ENCODE measurements around the gene EPC1. TPM values are rescaled to one million over a fixed set of nuclear protein-coding genes. Genes with fewer than 3 reads are reported as not detected.

The EPC1 gene
- total and polyA plus RNA-seq, 9 donors: 31.8 to 52.9 (median 41.1) TPM

- H3K27me3 ChIP-seq: no peaks in the 10 kb centered on the region
- intact Hi-C loops (cut with DNase I): loop anchor here in 1 of 4 donors (10.0 kb wide), 1 partner anchor 73 kb away; no protein-coding TSS in a partner anchor
- no peaks in the 10 kb centered on the region for H3K9me3 ChIP-seq
- WGBS, 3 donors: 87 to 88% (median 88%) methylated on average over 1 of the region's 1 CpG
- peaks cover 27% of the 10 kb centered on the region for H3K4me1 ChIP-seq (ENCODE audit: insufficient read depth)
- H3K4me3 ChIP-seq: no peak overlapping the region
- TF ChIP-seq, protein P1, sequence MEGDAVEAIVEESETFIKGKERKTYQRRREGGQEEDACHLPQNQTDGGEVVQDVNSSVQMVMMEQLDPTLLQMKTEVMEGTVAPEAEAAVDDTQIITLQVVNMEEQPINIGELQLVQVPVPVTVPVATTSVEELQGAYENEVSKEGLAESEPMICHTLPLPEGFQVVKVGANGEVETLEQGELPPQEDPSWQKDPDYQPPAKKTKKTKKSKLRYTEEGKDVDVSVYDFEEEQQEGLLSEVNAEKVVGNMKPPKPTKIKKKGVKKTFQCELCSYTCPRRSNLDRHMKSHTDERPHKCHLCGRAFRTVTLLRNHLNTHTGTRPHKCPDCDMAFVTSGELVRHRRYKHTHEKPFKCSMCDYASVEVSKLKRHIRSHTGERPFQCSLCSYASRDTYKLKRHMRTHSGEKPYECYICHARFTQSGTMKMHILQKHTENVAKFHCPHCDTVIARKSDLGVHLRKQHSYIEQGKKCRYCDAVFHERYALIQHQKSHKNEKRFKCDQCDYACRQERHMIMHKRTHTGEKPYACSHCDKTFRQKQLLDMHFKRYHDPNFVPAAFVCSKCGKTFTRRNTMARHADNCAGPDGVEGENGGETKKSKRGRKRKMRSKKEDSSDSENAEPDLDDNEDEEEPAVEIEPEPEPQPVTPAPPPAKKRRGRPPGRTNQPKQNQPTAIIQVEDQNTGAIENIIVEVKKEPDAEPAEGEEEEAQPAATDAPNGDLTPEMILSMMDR (IDR thresholded peaks at IDR 0.05): no peak
- TF ChIP-seq POLR2A (IDR thresholded peaks at IDR 0.05): no peak
- no peak for TF ChIP-seq EP300 (IDR thresholded peaks at IDR 0.05)
- DNase-seq: no peak
- H3K27ac ChIP-seq: no peak overlapping the region
- H3K36me3 ChIP-seq: no peaks in the 10 kb centered on the region
Measured at GRCh38 chr10:32337350-32337749, 9.6 kb downstream of the EPC1 start.

- no peaks in the 10 kb centered on the region for H3K9me3 ChIP-seq
- no peaks in the 10 kb centered on the region for H3K36me3 ChIP-seq
- no peak for DNase-seq
- no peak overlapping the region for H3K27ac ChIP-seq
- peaks cover 31% of the 10 kb centered on the region for H3K4me1 ChIP-seq (ENCODE audit: insufficient read depth)
- H3K27me3 ChIP-seq: no peaks in the 10 kb centered on the region
- WGBS, 3 donors: 87 to 92% (median 89%) methylated on average over 3 of the region's 3 CpGs
- no peak overlapping the region for H3K4me3 ChIP-seq
- intact Hi-C loops (cut with DNase I): loop anchor here in 1 of 4 donors (10.0 kb wide), 1 partner anchor 69 kb away; no protein-coding TSS in a partner anchor
- TF ChIP-seq, protein P1 (IDR thresholded peaks at IDR 0.05): no peak
- TF ChIP-seq EP300 (IDR thresholded peaks at IDR 0.05) (no peak), POLR2A (IDR thresholded peaks at IDR 0.05) (no peak)
Measured at GRCh38 chr10:32333849-32334248, 13.1 kb downstream of the EPC1 start.

- intact Hi-C loops (cut with DNase I): loop anchor here in 1 of 4 donors (10.0 kb wide), 1 partner anchor 68 kb away; no protein-coding TSS in a partner anchor
- Histone ChIP-seq H3K27ac (no peak overlapping the region), H3K36me3 (no peaks in the 10 kb centered on the region), H3K4me3 (no peak overlapping the region), H3K4me1 (ENCODE audit: insufficient read depth) (peaks cover 23% of the 10 kb centered on the region), H3K27me3 (no peaks in the 10 kb centered on the region), H3K9me3 (no peaks in the 10 kb centered on the region)
- TF ChIP-seq, protein P1 (IDR thresholded peaks at IDR 0.05): no peak
- TF ChIP-seq EP300 (IDR thresholded peaks at IDR 0.05) (no peak), POLR2A (IDR thresholded peaks at IDR 0.05) (no peak)
- no peak for DNase-seq
- WGBS, 3 donors: 14 to 28% (median 27%) methylated on average over 3 of the region's 3 CpGs
Measured at GRCh38 chr10:32332299-32332750, 14.6 kb downstream of the EPC1 start.

DNA sequence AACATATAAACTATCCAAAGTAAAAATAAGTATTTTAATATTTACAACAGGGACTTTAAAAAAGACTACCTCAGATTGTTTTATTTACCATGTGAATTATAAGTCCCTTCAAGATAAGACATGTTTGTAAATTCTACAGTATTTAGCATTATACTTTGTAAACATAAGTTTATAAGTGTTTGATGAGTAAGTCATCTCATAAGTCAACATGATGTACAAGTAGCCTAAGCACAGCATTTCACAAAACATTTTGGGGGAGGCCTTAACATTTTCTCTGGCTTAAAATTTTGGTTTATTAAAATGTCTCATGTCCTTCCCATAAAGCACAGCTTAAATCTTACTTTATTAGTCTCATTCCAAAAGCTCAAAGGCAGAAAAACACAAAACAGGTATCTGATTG lies 15.4 kb downstream of the EPC1 start:
- no peak overlapping the region for H3K4me3 ChIP-seq
- no peaks in the 10 kb centered on the region for H3K36me3 ChIP-seq
- intact Hi-C loops (cut with DNase I): loop anchor here in 1 of 4 donors (10.0 kb wide), 1 partner anchor 67 kb away; no protein-coding TSS in a partner anchor
- no peaks in the 10 kb centered on the region for H3K9me3 ChIP-seq
- no peak overlapping the region for H3K27ac ChIP-seq
- no peaks in the 10 kb centered on the region for H3K27me3 ChIP-seq
- peaks cover 23% of the 10 kb centered on the region for H3K4me1 ChIP-seq (ENCODE audit: insufficient read depth)
- TF ChIP-seq EP300 (IDR thresholded peaks at IDR 0.05): no peak
- TF ChIP-seq, protein P1 (IDR thresholded peaks at IDR 0.05): no peak
- TF ChIP-seq POLR2A (IDR thresholded peaks at IDR 0.05): no peak
- no peak for DNase-seq

Measured in ovary (tissue), 9 donors.